Measurements from ENCODE around the gene NFIB. TPM values are rescaled to one million over a fixed set of nuclear protein-coding genes. Genes with fewer than 3 reads are reported as not detected.

Gene NFIB
- total RNA-seq, 1 experiment from 2014 or later, result 12.5 TPM

DNA sequence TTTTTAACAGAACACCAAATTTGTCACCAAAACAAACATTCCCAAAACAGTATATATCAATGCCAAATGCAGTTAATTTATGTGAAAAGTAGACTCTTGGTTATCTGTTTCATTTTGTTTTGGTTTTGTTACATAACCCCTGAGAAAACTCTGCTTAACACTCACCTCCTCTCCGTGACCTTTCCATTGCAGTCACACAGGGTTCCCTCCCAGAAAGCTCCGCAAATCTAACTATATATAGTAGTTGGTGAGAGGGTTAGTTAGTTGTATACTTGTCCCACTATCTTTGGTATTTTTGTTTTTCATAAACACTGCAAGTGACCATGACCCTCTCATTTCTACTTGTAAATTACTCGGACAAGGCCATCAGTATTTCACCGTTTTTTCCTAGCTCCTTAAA, 25.5 kb downstream of the NFIB start:
- Mint-ChIP-seq H3K27me3 (ENCODE audit: low read depth) (no peaks in the 10 kb centered on the region), H3K4me3 (no peak overlapping the region), H3K27ac (no peak overlapping the region), H3K36me3 (no peaks in the 10 kb centered on the region), H3K4me1 (peaks cover 2% of the 10 kb centered on the region), H3K9me3 (no peaks in the 10 kb centered on the region)
- CTCF ChIA-PET, result no interaction called here
- ATAC-seq (no peak), DNase-seq (ENCODE audit: low spot score) (no peak)
- TF ChIP-seq ZNF317 (CRISPR knock-in tag; IDR thresholded peaks at IDR 0.05; ENCODE audit: borderline replicate concordance, low read depth) (no peak), FOXP4 (CRISPR knock-in tag; IDR thresholded peaks at IDR 0.05) (no peak), HMGA2 (CRISPR knock-in tag; IDR thresholded peaks at IDR 0.05) (no peak), ERG (CRISPR knock-in tag; IDR thresholded peaks at IDR 0.05) (no peak), MYBL2 (CRISPR knock-in tag; IDR thresholded peaks at IDR 0.05) (no peak), JAZF1 (CRISPR knock-in tag; IDR thresholded peaks at IDR 0.05) (no peak), IRF2 (CRISPR knock-in tag; IDR thresholded peaks at IDR 0.05; ENCODE audit: borderline replicate concordance, low read depth) (no peak), ELF4 (CRISPR knock-in tag; IDR thresholded peaks at IDR 0.05; ENCODE audit: low read depth) (no peak), NR3C1 (CRISPR knock-in tag; conservative IDR thresholded peaks at IDR 0.05; ENCODE audit: low read depth) (no peak), SMAD4 (CRISPR knock-in tag; IDR thresholded peaks at IDR 0.05) (no peak), ZNF423 (CRISPR knock-in tag; IDR thresholded peaks at IDR 0.05) (no peak), TP53 (CRISPR knock-in tag; IDR thresholded peaks at IDR 0.05) (no peak), KAT7 (CRISPR knock-in tag; IDR thresholded peaks at IDR 0.05; ENCODE audit: borderline replicate concordance) (no peak)
- TF ChIP-seq, protein P1, sequence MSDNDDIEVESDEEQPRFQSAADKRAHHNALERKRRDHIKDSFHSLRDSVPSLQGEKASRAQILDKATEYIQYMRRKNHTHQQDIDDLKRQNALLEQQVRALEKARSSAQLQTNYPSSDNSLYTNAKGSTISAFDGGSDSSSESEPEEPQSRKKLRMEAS (CRISPR knock-in tag; IDR thresholded peaks at IDR 0.05), result no peak
- TF ChIP-seq, protein P2, sequence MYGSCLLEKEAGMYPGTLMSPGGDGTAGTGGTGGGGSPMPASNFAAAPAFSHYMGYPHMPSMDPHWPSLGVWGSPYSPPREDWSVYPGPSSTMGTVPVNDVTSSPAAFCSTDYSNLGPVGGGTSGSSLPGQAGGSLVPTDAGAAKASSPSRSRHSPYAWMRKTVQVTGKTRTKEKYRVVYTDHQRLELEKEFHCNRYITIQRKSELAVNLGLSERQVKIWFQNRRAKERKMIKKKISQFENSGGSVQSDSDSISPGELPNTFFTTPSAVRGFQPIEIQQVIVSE (CRISPR knock-in tag; IDR thresholded peaks at IDR 0.05; ENCODE audit: borderline replicate concordance), result no peak
- POLR2A ChIA-PET, result no interaction called here

GRCh38 chr9:14286121-14286520, 27.8 kb downstream of the NFIB start:
- CTCF ChIA-PET, result no interaction called here
- no peak for ATAC-seq
- peaks cover 5% of the 10 kb centered on the region for H3K4me1 Mint-ChIP-seq
- POLR2A ChIA-PET, result no interaction called here
- no peak overlapping the region for H3K4me3 Mint-ChIP-seq
- H3K9me3 Mint-ChIP-seq, result no peaks in the 10 kb centered on the region
- no peaks in the 10 kb centered on the region for H3K36me3 Mint-ChIP-seq
- DNase-seq (ENCODE audit: low spot score), result no peak
- no peak overlapping the region for H3K27ac Mint-ChIP-seq
- H3K27me3 Mint-ChIP-seq (ENCODE audit: low read depth), result no peaks in the 10 kb centered on the region
- TF ChIP-seq NR2C2 (CRISPR knock-in tag; IDR thresholded peaks at IDR 0.05) (no peak), ZNF317 (CRISPR knock-in tag; IDR thresholded peaks at IDR 0.05; ENCODE audit: borderline replicate concordance, low read depth) (no peak), SP1 (CRISPR knock-in tag; conservative IDR thresholded peaks at IDR 0.05) (no peak), AFF4 (CRISPR knock-in tag; IDR thresholded peaks at IDR 0.05; ENCODE audit: borderline replicate concordance) (no peak), ZNF671 (CRISPR knock-in tag; IDR thresholded peaks at IDR 0.05) (no peak)
- TF ChIP-seq, protein P3, sequence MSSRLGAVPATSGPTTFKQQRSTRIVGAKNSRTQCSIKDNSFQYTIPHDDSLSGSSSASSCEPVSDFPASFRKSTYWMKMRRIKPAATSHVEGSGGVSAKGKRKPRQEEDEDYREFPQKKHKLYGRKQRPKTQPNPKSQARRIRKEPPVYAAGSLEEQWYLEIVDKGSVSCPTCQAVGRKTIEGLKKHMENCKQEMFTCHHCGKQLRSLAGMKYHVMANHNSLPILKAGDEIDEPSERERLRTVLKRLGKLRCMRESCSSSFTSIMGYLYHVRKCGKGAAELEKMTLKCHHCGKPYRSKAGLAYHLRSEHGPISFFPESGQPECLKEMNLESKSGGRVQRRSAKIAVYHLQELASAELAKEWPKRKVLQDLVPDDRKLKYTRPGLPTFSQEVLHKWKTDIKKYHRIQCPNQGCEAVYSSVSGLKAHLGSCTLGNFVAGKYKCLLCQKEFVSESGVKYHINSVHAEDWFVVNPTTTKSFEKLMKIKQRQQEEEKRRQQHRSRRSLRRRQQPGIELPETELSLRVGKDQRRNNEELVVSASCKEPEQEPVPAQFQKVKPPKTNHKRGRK (CRISPR knock-in tag; IDR thresholded peaks at IDR 0.05; ENCODE audit: borderline replicate concordance), result no peak
- TF ChIP-seq, protein P4, sequence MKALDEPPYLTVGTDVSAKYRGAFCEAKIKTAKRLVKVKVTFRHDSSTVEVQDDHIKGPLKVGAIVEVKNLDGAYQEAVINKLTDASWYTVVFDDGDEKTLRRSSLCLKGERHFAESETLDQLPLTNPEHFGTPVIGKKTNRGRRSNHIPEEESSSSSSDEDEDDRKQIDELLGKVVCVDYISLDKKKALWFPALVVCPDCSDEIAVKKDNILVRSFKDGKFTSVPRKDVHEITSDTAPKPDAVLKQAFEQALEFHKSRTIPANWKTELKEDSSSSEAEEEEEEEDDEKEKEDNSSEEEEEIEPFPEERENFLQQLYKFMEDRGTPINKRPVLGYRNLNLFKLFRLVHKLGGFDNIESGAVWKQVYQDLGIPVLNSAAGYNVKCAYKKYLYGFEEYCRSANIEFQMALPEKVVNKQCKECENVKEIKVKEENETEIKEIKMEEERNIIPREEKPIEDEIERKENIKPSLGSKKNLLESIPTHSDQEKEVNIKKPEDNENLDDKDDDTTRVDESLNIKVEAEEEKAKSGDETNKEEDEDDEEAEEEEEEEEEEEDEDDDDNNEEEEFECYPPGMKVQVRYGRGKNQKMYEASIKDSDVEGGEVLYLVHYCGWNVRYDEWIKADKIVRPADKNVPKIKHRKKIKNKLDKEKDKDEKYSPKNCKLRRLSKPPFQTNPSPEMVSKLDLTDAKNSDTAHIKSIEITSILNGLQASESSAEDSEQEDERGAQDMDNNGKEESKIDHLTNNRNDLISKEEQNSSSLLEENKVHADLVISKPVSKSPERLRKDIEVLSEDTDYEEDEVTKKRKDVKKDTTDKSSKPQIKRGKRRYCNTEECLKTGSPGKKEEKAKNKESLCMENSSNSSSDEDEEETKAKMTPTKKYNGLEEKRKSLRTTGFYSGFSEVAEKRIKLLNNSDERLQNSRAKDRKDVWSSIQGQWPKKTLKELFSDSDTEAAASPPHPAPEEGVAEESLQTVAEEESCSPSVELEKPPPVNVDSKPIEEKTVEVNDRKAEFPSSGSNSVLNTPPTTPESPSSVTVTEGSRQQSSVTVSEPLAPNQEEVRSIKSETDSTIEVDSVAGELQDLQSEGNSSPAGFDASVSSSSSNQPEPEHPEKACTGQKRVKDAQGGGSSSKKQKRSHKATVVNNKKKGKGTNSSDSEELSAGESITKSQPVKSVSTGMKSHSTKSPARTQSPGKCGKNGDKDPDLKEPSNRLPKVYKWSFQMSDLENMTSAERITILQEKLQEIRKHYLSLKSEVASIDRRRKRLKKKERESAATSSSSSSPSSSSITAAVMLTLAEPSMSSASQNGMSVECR (CRISPR knock-in tag; IDR thresholded peaks at IDR 0.05; ENCODE audit: borderline replicate concordance), result no peak
- TF ChIP-seq, protein P5, sequence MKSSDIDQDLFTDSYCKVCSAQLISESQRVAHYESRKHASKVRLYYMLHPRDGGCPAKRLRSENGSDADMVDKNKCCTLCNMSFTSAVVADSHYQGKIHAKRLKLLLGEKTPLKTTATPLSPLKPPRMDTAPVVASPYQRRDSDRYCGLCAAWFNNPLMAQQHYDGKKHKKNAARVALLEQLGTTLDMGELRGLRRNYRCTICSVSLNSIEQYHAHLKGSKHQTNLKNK (CRISPR knock-in tag; IDR thresholded peaks at IDR 0.05), result no peak
